Endothelial cell of umbilical vein (primary cell): Measurements from ENCODE around the gene FSTL4. TPM values are rescaled to one million over a fixed set of nuclear protein-coding genes. Genes with fewer than 3 reads are reported as not detected.

Experiments
- BruUV-seq: library from RNA; stranded (reverse); fragments of 400-500 nt; replicated peaks from 2 replicates; lab custom pipeline; 2021; lab: Mats Ljungman, UMichigan
- CTCF ChIA-PET: fragments of 300-600, 350-600 bp; sonication (Branson Sonifier 250); formaldehyde crosslinking; loops from one replicate; lab custom pipeline; 2021; ENCODE audit warnings: antibody characterized with exemption, inconsistent platforms; lab: Charles Lee
- POLR2A ChIA-PET: fragments of 300-600, 350-600 bp; sonication (Branson Sonifier 250); formaldehyde crosslinking; loops from one replicate; lab custom pipeline; 2021; ENCODE audit warnings: antibody characterized with exemption, inconsistent platforms; lab: Charles Lee
- DNase-seq: peaks from one replicate; pipeline ENCODE4 v3.0.0-alpha.2; 2011; ENCODE audit warnings: low read depth, low spot score
- FAIRE-seq: peaks from 2 replicates; lab custom pipeline; 2011; peaks lifted over from hg19 to GRCh38; lab: Jason Lieb, UNC
- H2AFZ ChIP-seq: 2 replicates; pipeline ENCODE4 v1.6.0; 2012; ENCODE audit warnings: low read depth, low read length, control low read depth, inconsistent platforms
- H3K27ac ChIP-seq: 2 replicates; pipeline ENCODE4 v1.5.1; 2011; ENCODE audit warnings: low read depth, mild to moderate bottlenecking, control low read depth, low read length, moderate library complexity; ENCODE audit not compliant: insufficient read depth
- H3K27me3 ChIP-seq, 2 experiments: 2 replicates each; pipeline versions ENCODE4 v1.6.0 to v1.6.1; 2011; ENCODE audit warnings: low read length in 2 of 2, mixed read lengths in 1 of 2; ENCODE audit not compliant: control insufficient read depth in 2 of 2, insufficient read depth in 2 of 2
- H3K36me3 ChIP-seq, 2 experiments: 2 replicates in 1 of 2; 3 replicates in 1 of 2; pipeline ENCODE4 v1.5.1; 2011; ENCODE audit warnings: low read length in 2 of 2, mild to moderate bottlenecking in 1 of 2, moderate library complexity in 1 of 2; ENCODE audit not compliant: control insufficient read depth in 2 of 2, insufficient read depth in 2 of 2; ENCODE audit errors: extremely low read depth in 1 of 2
- H3K4me1 ChIP-seq: 3 replicates; pipeline ENCODE4 v1.5.1; 2011; ENCODE audit warnings: mild to moderate bottlenecking, low read length; ENCODE audit not compliant: control insufficient read depth, insufficient read depth; ENCODE audit errors: extremely low read depth
- H3K4me2 ChIP-seq: 2 replicates; pipeline ENCODE4 v1.6.1; 2011; ENCODE audit warnings: low read length, control low read depth, mixed read lengths; ENCODE audit not compliant: insufficient read depth
- H3K4me3 ChIP-seq, 3 experiments: fragments of 200-600 bp in 1 of 3; sonication (generic), shearing (Covaris generic) in 1 of 3; replicated peaks in 1 of 3; 2 replicates each; pipeline ENCODE4 v1.5.1; 2011 to 2016; ENCODE audit warnings: control low read depth in 3 of 3, low read length in 3 of 3, mild to moderate bottlenecking in 2 of 3, inconsistent platforms in 1 of 3, low read depth in 1 of 3, moderate library complexity in 1 of 3; ENCODE audit not compliant: insufficient read depth in 1 of 3
- H3K79me2 ChIP-seq: 2 replicates; pipeline ENCODE4 v1.6.0; 2012; ENCODE audit warnings: low read length, inconsistent platforms; ENCODE audit not compliant: control insufficient read depth, insufficient read depth
- H3K9ac ChIP-seq: replicated peaks from 2 replicates; pipeline ENCODE3; 2011; ENCODE audit warnings: low read length, control low read depth; ENCODE audit not compliant: insufficient read depth; ENCODE audit errors: extremely low read depth
- H3K9me1 ChIP-seq: replicated peaks from 3 replicates; pipeline ENCODE4 v1.6.0; 2011; ENCODE audit warnings: mild to moderate bottlenecking, low read length; ENCODE audit not compliant: control insufficient read depth, insufficient read depth; ENCODE audit errors: extremely low read depth
- H3K9me3 ChIP-seq: replicated peaks from 2 replicates; pipeline ENCODE4 v1.5.1; 2012; ENCODE audit warnings: low read length, inconsistent platforms; ENCODE audit not compliant: control insufficient read depth, insufficient read depth
- H4K20me1 ChIP-seq: replicated peaks from 2 replicates; pipeline ENCODE3; 2011; ENCODE audit warnings: mild to moderate bottlenecking, low read length; ENCODE audit not compliant: control insufficient read depth, insufficient read depth; ENCODE audit errors: extremely low read depth
- CTCF ChIP-seq, 2 donors: IDR thresholded peaks; 1 replicate in 1 of 2; 2 replicates in 1 of 2; pipeline ENCODE4 v1.5.1; 2011; ENCODE audit warnings: low read length in 2 of 2, mild to moderate bottlenecking in 2 of 2, moderate library complexity in 2 of 2, control low read depth in 1 of 2, inconsistent platforms in 1 of 2, low read depth in 1 of 2; ENCODE audit not compliant: insufficient read depth in 1 of 2; ENCODE audit errors: extremely low read depth in 1 of 2
- EZH2 ChIP-seq: IDR thresholded peaks from 2 replicates; pipeline ENCODE4 v1.6.1; 2012; ENCODE audit warnings: borderline replicate concordance, low read depth, mild to moderate bottlenecking, moderate library complexity, low read length, inconsistent platforms; ENCODE audit not compliant: severe bottlenecking
- FOS ChIP-seq: IDR thresholded peaks from 2 replicates; pipeline ENCODE4 v1.6.1; 2011; ENCODE audit warnings: mild to moderate bottlenecking, low read length, moderate library complexity, borderline replicate concordance; ENCODE audit not compliant: insufficient read depth
- GATA2 ChIP-seq: IDR thresholded peaks from 2 replicates; pipeline ENCODE4 v1.7.0; 2011; ENCODE audit warnings: low read depth, mild to moderate bottlenecking, moderate library complexity, mixed read lengths, low read length; ENCODE audit not compliant: insufficient read length, insufficient read depth
- JUN ChIP-seq: IDR thresholded peaks from 2 replicates; pipeline ENCODE4 v1.6.1; 2011; ENCODE audit warnings: borderline replicate concordance, low read depth; ENCODE audit not compliant: insufficient read length, insufficient read depth
- MAX ChIP-seq: IDR thresholded peaks from 2 replicates; pipeline ENCODE4 v1.6.1; 2011; ENCODE audit not compliant: insufficient read depth, insufficient read length
- MYC ChIP-seq: IDR thresholded peaks from one replicate; pipeline ENCODE4 v1.6.1; 2011; ENCODE audit warnings: mild to moderate bottlenecking, low read depth, low read length
- POLR2A ChIP-seq: IDR thresholded peaks from 2 replicates; pipeline ENCODE4 v1.6.1; 2012; ENCODE audit warnings: low read depth, mild to moderate bottlenecking, control low read depth, low read length
- POLR2AphosphoS5 ChIP-seq: IDR thresholded peaks from 2 replicates; pipeline ENCODE4 v1.6.1; 2012; ENCODE audit warnings: low read depth, mild to moderate bottlenecking, control low read depth, low read length, moderate library complexity; ENCODE audit not compliant: insufficient read depth
- dilution Hi-C: fragments of 300-500 bp; cut with MboI; formaldehyde crosslinking; loops from one replicate; pipeline ENCODE4 v1.15.0; 2019; ENCODE audit warnings: low sequenced_read_pairs; ENCODE audit not compliant: extremely low pct_ligation_motif_present
- intact Hi-C: fragments of 100-400 bp; cut with micrococcal nuclease; formaldehyde crosslinking; loops from one replicate; pipeline ENCODE4 v1.10.0; 2022
- polyA plus RNA-seq, 4 experiments: library from polyadenylated mRNA; depleted of rRNA in 3 of 4; stranded (reverse) in 3 of 4; unstranded in 1 of 4; fragments of >200 nt; gene quantifications; 2 replicates each; pipeline versions ENCODE4 v1.2.1 to v1.2.3, GENCODE V29; 2011 to 2012; ENCODE audit warnings: missing spikeins in 1 of 4
- total RNA-seq: library from RNA; stranded (reverse); gene quantifications from 2 replicates; pipeline ENCODE4 v1.2.3, GENCODE V29; 2021

FSTL4 gene
- total and polyA plus RNA-seq, 2 donors (not counting 3 experiments of a cell fraction or from before 2014, with no cell fraction given), result 0.18 TPM; not detected in 1

GRCh38 chr5:133150909-133151544 is 461.3 kb downstream of the FSTL4 start:
- POLR2A ChIA-PET, result no interaction called here
- no peaks in the 10 kb centered on the region for H3K36me3 ChIP-seq
- H3K9ac ChIP-seq, result no peak overlapping the region
- H3K9me1 ChIP-seq, result no peaks in the 10 kb centered on the region
- H3K4me2 ChIP-seq, result no peak overlapping the region
- CTCF ChIA-PET, result interaction anchor here (0.6 to 0.7 kb wide), 2 partner anchors 134 to 1829 kb away, joined by 3 read pairs; no protein-coding TSS in a partner anchor
- intact Hi-C loops (no loop called here), dilution Hi-C loops (no loop called here)
- H2AFZ ChIP-seq, result no peak overlapping the region
- no peak overlapping the region for H3K4me3 ChIP-seq
- no peaks in the 10 kb centered on the region for H4K20me1 ChIP-seq
- no peak for DNase-seq
- no peaks in the 10 kb centered on the region for H3K9me3 ChIP-seq
- H3K27ac ChIP-seq, result no peak overlapping the region
- H3K27me3 ChIP-seq, result peaks cover 0 to 2% of the 10 kb centered on the region in 2 experiments
- H3K4me1 ChIP-seq, result no peaks in the 10 kb centered on the region
- FAIRE-seq, result no peak
- no TSS peak for BruUV-seq
- no peak for TF ChIP-seq MYC
- TF ChIP-seq CTCF (IDR thresholded peaks at IDR 0.05; ENCODE audit: extremely low read depth in 1 of 2, insufficient read depth in 1 of 2, low read depth in 1 of 2, low read length in 2 of 2), result no peak
- TF ChIP-seq MAX, result no peak
- TF ChIP-seq POLR2A, result no peak
- no peak for TF ChIP-seq FOS
- TF ChIP-seq POLR2AphosphoS5, result no peak
- no peak for TF ChIP-seq EZH2
- TF ChIP-seq GATA2, result no peak
- TF ChIP-seq JUN, result no peak
- H3K79me2 ChIP-seq, result no peaks in the 10 kb centered on the region
